ENCODE data around the gene SLC35E4. TPM values are rescaled to one million over a fixed set of nuclear protein-coding genes. Genes with fewer than 3 reads are reported as not detected.

SLC35E4 gene
- total RNA-seq, 1 experiment from 2014 or later = 5.5 TPM

DNA sequence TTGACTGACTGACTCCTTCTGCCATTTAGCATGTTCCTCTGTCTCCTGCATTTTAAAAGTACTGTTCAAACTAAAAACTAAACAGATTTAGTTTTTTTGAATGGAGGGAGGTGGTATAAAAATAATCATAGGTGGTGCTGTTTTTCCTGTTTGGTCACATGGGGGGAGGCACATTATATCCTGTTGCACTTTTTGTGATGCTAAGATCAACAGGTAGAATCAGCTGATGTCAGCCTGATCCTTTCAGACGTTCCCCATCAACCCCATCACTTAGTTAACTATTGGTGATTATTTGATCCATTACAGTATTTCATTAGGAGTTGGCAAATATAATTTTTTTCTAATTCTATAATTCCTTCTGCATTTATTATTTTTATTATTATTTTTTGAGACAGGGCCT lies 54.0 kb downstream of the SLC35E4 start:
- DNase-seq (ENCODE audit: low read depth, low spot score) (no peak), ATAC-seq (no peak)
- Histone ChIP-seq H3K27ac (ENCODE audit: low read length) (no peak overlapping the region), H3K9me3 (ENCODE audit: control insufficient read depth, insufficient read depth, low read depth, low read length) (no peaks in the 10 kb centered on the region), H3K4me3 (ENCODE audit: low read depth in 2 of 2, low read length in 2 of 2) (no peak overlapping the region), H3K36me3 (ENCODE audit: control insufficient read depth, insufficient read depth, low read length) (no peaks in the 10 kb centered on the region), H3K4me1 (ENCODE audit: control insufficient read depth, insufficient read depth, low read length) (no peaks in the 10 kb centered on the region), H3K27me3 (ENCODE audit: control insufficient read depth, insufficient read depth, low read length) (no peaks in the 10 kb centered on the region)
- POLR2A ChIA-PET = no interaction called here
- CTCF ChIA-PET = no interaction called here
- intact Hi-C loops (cut with micrococcal nuclease; ENCODE audit: unreplicated experiment) (no loop called here), in situ Hi-C loops (cut with HindIII; ENCODE audit: low pct_unique_long_range_greater_than_20kb, low sequenced_read_pairs) (no loop called here)
- TF ChIP-seq, protein P1, sequence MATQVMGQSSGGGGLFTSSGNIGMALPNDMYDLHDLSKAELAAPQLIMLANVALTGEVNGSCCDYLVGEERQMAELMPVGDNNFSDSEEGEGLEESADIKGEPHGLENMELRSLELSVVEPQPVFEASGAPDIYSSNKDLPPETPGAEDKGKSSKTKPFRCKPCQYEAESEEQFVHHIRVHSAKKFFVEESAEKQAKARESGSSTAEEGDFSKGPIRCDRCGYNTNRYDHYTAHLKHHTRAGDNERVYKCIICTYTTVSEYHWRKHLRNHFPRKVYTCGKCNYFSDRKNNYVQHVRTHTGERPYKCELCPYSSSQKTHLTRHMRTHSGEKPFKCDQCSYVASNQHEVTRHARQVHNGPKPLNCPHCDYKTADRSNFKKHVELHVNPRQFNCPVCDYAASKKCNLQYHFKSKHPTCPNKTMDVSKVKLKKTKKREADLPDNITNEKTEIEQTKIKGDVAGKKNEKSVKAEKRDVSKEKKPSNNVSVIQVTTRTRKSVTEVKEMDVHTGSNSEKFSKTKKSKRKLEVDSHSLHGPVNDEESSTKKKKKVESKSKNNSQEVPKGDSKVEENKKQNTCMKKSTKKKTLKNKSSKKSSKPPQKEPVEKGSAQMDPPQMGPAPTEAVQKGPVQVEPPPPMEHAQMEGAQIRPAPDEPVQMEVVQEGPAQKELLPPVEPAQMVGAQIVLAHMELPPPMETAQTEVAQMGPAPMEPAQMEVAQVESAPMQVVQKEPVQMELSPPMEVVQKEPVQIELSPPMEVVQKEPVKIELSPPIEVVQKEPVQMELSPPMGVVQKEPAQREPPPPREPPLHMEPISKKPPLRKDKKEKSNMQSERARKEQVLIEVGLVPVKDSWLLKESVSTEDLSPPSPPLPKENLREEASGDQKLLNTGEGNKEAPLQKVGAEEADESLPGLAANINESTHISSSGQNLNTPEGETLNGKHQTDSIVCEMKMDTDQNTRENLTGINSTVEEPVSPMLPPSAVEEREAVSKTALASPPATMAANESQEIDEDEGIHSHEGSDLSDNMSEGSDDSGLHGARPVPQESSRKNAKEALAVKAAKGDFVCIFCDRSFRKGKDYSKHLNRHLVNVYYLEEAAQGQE (IDR thresholded peaks at IDR 0.05; ENCODE audit: insufficient read depth in 1 of 2, low read depth in 2 of 2, low read length in 1 of 2) = no peak
- TF ChIP-seq SIN3A (IDR thresholded peaks at IDR 0.05; ENCODE audit: borderline replicate concordance, insufficient read depth, low read depth, low read length) (no peak), POLR2AphosphoS5 (IDR thresholded peaks at IDR 0.05; ENCODE audit: low read depth, low read length) (no peak), TCF7L2 (IDR thresholded peaks at IDR 0.05; ENCODE audit: low read depth, low read length) (no peak)
- TF ChIP-seq, protein P2, sequence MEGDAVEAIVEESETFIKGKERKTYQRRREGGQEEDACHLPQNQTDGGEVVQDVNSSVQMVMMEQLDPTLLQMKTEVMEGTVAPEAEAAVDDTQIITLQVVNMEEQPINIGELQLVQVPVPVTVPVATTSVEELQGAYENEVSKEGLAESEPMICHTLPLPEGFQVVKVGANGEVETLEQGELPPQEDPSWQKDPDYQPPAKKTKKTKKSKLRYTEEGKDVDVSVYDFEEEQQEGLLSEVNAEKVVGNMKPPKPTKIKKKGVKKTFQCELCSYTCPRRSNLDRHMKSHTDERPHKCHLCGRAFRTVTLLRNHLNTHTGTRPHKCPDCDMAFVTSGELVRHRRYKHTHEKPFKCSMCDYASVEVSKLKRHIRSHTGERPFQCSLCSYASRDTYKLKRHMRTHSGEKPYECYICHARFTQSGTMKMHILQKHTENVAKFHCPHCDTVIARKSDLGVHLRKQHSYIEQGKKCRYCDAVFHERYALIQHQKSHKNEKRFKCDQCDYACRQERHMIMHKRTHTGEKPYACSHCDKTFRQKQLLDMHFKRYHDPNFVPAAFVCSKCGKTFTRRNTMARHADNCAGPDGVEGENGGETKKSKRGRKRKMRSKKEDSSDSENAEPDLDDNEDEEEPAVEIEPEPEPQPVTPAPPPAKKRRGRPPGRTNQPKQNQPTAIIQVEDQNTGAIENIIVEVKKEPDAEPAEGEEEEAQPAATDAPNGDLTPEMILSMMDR (IDR thresholded peaks at IDR 0.05) = no peak
- BruUV-seq (replicated peaks) = no TSS peak

DNA sequence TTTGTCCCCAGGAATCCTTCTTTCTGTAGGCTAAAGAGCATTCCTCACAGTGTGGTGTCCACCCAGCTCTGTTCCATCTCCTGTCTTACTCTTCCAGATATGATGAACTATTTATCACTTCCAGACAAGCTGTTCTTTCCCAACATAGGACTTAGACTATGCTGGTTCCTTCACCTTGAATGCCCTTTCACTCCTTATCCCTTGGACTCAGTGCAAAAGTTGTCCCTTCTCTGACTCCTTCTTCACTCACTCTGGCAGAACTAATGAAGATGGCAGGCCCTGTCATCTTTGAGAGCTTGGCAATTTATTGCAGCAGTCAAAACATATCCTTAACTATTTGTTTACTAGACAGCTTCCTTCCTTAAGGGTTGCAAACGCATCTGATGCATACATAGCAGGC lies 55.6 kb downstream of the SLC35E4 start:
- no peaks in the 10 kb centered on the region for H3K36me3 ChIP-seq (ENCODE audit: control insufficient read depth, insufficient read depth, low read length)
- BruUV-seq (replicated peaks) = no TSS peak
- H3K27ac ChIP-seq (ENCODE audit: low read length) = no peak overlapping the region
- H3K4me1 ChIP-seq (ENCODE audit: control insufficient read depth, insufficient read depth, low read length) = no peaks in the 10 kb centered on the region; the same call in 1 of the 2 replicates
- intact Hi-C loops (cut with micrococcal nuclease; ENCODE audit: unreplicated experiment) (no loop called here), in situ Hi-C loops (cut with HindIII; ENCODE audit: low pct_unique_long_range_greater_than_20kb, low sequenced_read_pairs) (no loop called here)
- no peak for TF ChIP-seq SIN3A (IDR thresholded peaks at IDR 0.05; ENCODE audit: borderline replicate concordance, insufficient read depth, low read depth, low read length)
- no peak for TF ChIP-seq TCF7L2 (IDR thresholded peaks at IDR 0.05; ENCODE audit: low read depth, low read length)
- CTCF ChIA-PET = no interaction called here
- DNase-seq (ENCODE audit: low read depth, low spot score) = no peak
- POLR2A ChIA-PET = no interaction called here
- no peak for ATAC-seq
- no peaks in the 10 kb centered on the region for H3K27me3 ChIP-seq (ENCODE audit: control insufficient read depth, insufficient read depth, low read length)
- no peaks in the 10 kb centered on the region for H3K9me3 ChIP-seq (ENCODE audit: control insufficient read depth, insufficient read depth, low read depth, low read length)
- no peak overlapping the region for H3K4me3 ChIP-seq (ENCODE audit: low read depth in 2 of 2, low read length in 2 of 2)

DNA sequence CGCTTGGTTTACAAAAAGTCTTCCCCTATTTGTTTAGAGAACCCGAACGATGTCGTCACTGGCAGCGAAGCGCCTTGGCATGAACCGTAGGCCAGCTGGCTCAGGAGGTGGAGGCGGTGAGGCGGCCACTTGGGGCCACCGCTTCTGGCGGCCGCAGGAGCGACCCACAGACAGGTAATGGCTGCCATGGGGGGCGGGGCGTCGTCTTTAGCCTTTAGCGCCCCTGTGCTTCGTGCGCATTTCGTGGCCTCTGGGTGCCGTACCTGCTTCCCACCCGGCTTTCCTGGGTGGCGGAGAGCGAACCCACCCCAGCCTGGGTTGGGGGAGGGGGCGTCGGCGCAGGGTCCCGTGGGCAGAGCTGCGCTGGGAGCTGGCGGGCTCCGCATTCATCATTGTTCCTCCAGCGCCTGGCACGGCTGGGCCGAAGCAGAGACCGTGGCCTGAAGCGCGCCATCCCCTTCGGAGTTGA lies 58.6 kb downstream of the SLC35E4 start:
- H3K9me3 ChIP-seq (ENCODE audit: control insufficient read depth, insufficient read depth, low read depth, low read length) = no peaks in the 10 kb centered on the region
- no peaks in the 10 kb centered on the region; the same call in 1 of the 2 replicates for H3K4me1 ChIP-seq (ENCODE audit: control insufficient read depth, insufficient read depth, low read length)
- in situ Hi-C loops (cut with HindIII; ENCODE audit: low pct_unique_long_range_greater_than_20kb, low sequenced_read_pairs) = no loop called here
- ChIA-PET CTCF (no interaction called here), POLR2A (interaction anchor here (0.5 kb wide), 1 partner anchor 59 kb away, joined by 7 read pairs; no protein-coding TSS in a partner anchor)
- H3K36me3 ChIP-seq (ENCODE audit: control insufficient read depth, insufficient read depth, low read length) = no peaks in the 10 kb centered on the region
- peak overlapping the region; percentile 54 to 65 for H3K4me3 ChIP-seq (ENCODE audit: low read depth in 2 of 2, low read length in 2 of 2)
- BruUV-seq (replicated peaks) = no TSS peak
- ATAC-seq (peak; percentile 81), DNase-seq (ENCODE audit: low read depth, low spot score) (no peak)
- peak overlapping the region; percentile 69 for H3K27ac ChIP-seq (ENCODE audit: low read length)
- intact Hi-C loops (cut with micrococcal nuclease; ENCODE audit: unreplicated experiment) = no loop called here
- H3K27me3 ChIP-seq (ENCODE audit: control insufficient read depth, insufficient read depth, low read length) = no peaks in the 10 kb centered on the region
- TF ChIP-seq, protein P2 (IDR thresholded peaks at IDR 0.05) = no peak
- TF ChIP-seq, protein P1 (IDR thresholded peaks at IDR 0.05; ENCODE audit: insufficient read depth in 1 of 2, low read depth in 2 of 2, low read length in 1 of 2) = no peak
- TF ChIP-seq POLR2AphosphoS5 (IDR thresholded peaks at IDR 0.05; ENCODE audit: low read depth, low read length) (no peak), TCF7L2 (IDR thresholded peaks at IDR 0.05; ENCODE audit: low read depth, low read length) (no peak), SIN3A (IDR thresholded peaks at IDR 0.05; ENCODE audit: borderline replicate concordance, insufficient read depth, low read depth, low read length) (0 out of 2 replicates have a peak, but pooled peaks have one; percentile 44)
